ENCODE results near the gene NBAS.
A peak's percentile ranks its signal among the peaks of the same experiment; 100 is the strongest.

NBAS gene

DNA sequence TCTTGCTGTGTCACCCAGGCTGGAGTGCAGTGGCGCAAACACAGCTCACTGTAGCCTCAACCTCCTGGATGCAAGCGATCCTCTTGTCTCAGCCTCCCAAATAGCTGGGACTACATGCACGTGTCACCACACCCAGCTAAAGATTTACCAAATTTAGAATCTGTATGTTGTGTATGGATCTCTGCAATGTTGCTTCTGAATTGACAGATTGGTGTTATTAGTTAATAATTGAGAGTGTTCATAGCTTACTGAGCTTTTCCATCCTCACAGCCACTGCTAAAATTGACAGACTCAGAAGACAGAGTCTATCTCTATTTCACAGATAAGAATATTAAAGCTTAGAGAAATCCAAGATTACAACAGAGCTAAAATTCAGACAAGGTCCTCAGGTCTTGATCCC, 4.3 kb upstream of the NBAS start:
- POLR2A ChIA-PET: interaction anchor here (0.6 kb wide), 1 partner anchor 438 kb away, joined by 3 read pairs; no protein-coding TSS in a partner anchor
- DNase-seq: no peak
- Histone ChIP-seq H3K36me3 (ENCODE audit: control insufficient read depth in 4 of 4, insufficient read depth in 4 of 4, low read length in 3 of 4) (no peaks in the 10 kb centered on the region), H3K4me1 (ENCODE audit: control extremely low read depth in 1 of 4, control insufficient read depth in 4 of 4, insufficient read depth in 4 of 4, low read length in 3 of 4) (peaks cover 0 to 11% (median 7%) of the 10 kb centered on the region in 4 experiments), H3K9me3 (ENCODE audit: control extremely low read depth in 1 of 5, control insufficient read depth in 4 of 5, insufficient read depth in 2 of 5, low read depth in 1 of 5, low read length in 4 of 5) (no peaks in the 10 kb centered on the region), H3K27me3 (replicated peaks in 2 of 5; ENCODE audit: control insufficient read depth in 4 of 5, insufficient read depth in 5 of 5, low read length in 4 of 5) (peaks cover 0 to 2% (median 0%) of the 10 kb centered on the region in 5 experiments), H3K4me3 (ENCODE audit: control insufficient read depth in 1 of 7, extremely low read depth in 1 of 7, insufficient read depth in 4 of 7, low read depth in 2 of 7, low read length in 6 of 7) (no peak overlapping the region), H3K27ac (ENCODE audit: insufficient read depth in 1 of 2, low read depth in 1 of 2, low read length in 2 of 2, poor library complexity in 1 of 2, severe bottlenecking in 2 of 2) (no peak overlapping the region)
- WGBS (ENCODE audit: insufficient coverage): 100% methylated on average over 1 of the region's 3 CpGs
- CTCF ChIA-PET: interaction anchor here (0.6 to 1.3 kb wide), 3 partner anchors 12 to 94 kb away, joined by 3 to 5 read pairs (median 3); no protein-coding TSS in a partner anchor

DNA sequence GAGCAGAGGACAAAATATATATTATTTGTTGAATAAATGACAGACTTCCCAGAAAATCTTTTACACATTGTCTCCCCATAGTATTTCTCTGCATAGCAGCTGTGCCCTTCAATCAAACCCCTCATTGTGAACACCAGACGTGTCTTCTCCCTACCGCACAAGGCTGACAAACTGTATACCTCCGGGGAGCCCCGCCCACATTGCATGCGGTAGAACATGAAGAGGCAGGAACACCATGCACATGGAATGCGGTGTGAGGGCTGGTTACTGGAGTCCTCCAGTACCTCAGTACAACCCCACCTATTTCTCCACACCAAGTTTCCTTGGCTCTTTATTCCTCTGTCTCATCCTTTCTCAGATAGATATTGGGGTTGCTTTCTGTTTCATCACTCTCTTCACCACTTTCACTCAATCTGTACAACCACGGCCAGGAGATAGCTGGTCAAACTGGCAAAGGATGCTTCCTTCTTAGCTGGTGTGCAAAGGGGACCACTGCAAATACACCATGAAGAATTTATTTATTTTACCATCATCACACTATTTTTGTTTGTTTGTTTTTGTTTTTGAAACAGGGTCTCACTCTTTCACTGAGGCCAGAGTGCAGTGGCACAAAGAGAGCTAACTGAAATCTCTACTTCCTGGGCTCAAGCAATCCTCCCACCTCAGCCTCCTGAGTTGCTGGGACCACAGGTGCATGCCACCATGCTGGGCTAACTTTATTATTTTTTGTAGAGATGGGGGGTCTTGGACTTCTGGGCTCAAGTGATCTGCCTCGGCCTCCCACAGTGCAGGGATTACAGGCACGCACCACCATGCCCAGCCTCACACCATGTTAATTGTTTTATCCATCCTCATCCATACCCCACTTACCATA, 2.3 kb upstream of the NBAS start:
- no peaks in the 10 kb centered on the region for H3K36me3 ChIP-seq (ENCODE audit: control insufficient read depth in 4 of 4, insufficient read depth in 4 of 4, low read length in 3 of 4)
- CTCF ChIA-PET: interaction anchor here (1.3 to 3.1 kb wide), 3 partner anchors 13 to 26 kb away, joined by 4 to 13 read pairs (median 6); no protein-coding TSS in a partner anchor
- no peak for DNase-seq
- no peak overlapping the region for H3K4me3 ChIP-seq (ENCODE audit: control insufficient read depth in 1 of 7, extremely low read depth in 1 of 7, insufficient read depth in 4 of 7, low read depth in 2 of 7, low read length in 6 of 7)
- POLR2A ChIA-PET: no interaction called here
- H3K4me1 ChIP-seq (ENCODE audit: control extremely low read depth in 1 of 4, control insufficient read depth in 4 of 4, insufficient read depth in 4 of 4, low read length in 3 of 4): peaks cover 8 to 29% (median 17%) of the 10 kb centered on the region in 4 experiments
- no peak overlapping the region for H3K27ac ChIP-seq (ENCODE audit: insufficient read depth in 1 of 2, low read depth in 1 of 2, low read length in 2 of 2, poor library complexity in 1 of 2, severe bottlenecking in 2 of 2)
- WGBS (ENCODE audit: insufficient coverage): 100% methylated on average over 4 of the region's 9 CpGs
- peaks cover 0 to 2% (median 0%) of the 10 kb centered on the region in 5 experiments for H3K27me3 ChIP-seq (replicated peaks in 2 of 5; ENCODE audit: control insufficient read depth in 4 of 5, insufficient read depth in 5 of 5, low read length in 4 of 5)
- no peaks in the 10 kb centered on the region for H3K9me3 ChIP-seq (ENCODE audit: control extremely low read depth in 1 of 5, control insufficient read depth in 4 of 5, insufficient read depth in 2 of 5, low read depth in 1 of 5, low read length in 4 of 5)

DNA sequence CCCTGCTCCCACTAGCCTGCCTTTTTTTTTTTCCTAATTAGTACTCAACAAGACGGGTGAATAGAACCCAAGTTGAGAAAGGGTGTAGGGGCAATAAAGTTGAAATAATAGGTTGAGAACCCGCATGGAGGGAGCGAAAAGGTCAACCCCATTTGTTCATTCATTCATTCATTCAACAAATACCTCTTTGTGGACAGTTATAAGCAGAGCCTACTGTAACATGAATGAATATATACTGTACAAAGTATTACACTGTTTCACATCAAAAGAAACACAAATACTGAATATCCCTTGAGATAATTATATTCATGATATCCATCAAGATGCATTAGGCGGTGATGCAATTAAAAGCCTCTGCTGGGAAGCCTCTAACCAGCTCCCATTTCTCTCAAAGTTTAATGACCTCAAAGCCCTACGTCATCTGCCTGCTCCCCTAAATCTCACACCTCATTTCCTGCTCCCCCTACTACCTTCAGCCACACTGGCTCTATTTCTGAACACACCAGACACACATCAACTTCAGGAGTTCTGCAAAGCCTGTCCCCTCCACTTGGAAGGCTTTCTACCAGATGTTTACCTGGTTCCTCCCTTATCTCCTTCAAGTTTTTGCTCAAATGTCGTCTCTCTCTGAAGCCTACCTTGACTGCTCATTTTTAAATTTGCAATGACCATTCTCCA, 1.4 kb upstream of the NBAS start:
- POLR2A ChIA-PET: no interaction called here

GRCh38 chr2:15561574-15562344, 625 bp upstream of the NBAS start:
- no peaks in the 10 kb centered on the region for H3K9me3 ChIP-seq (ENCODE audit: control extremely low read depth in 1 of 5, control insufficient read depth in 4 of 5, insufficient read depth in 2 of 5, low read depth in 1 of 5, low read length in 4 of 5)
- 1% methylated on average over 9 of the region's 13 CpGs for WGBS (ENCODE audit: insufficient coverage)
- H3K36me3 ChIP-seq (ENCODE audit: control insufficient read depth in 4 of 4, insufficient read depth in 4 of 4, low read length in 3 of 4): no peaks in the 10 kb centered on the region
- peak; percentile 24 to 71 (median 55) for DNase-seq
- H3K27me3 ChIP-seq (replicated peaks in 2 of 5; ENCODE audit: control insufficient read depth in 4 of 5, insufficient read depth in 5 of 5, low read length in 4 of 5): no peaks in the 10 kb centered on the region
- ChIA-PET CTCF (interaction anchor here (0.9 to 3.1 kb wide), 8 partner anchors 10 to 236 kb away, joined by 3 to 13 read pairs (median 4); no protein-coding TSS in a partner anchor), POLR2A (no interaction called here)
- peak overlapping the region in 6 of 7 experiments; percentile 85 to 99 (median 94) for H3K4me3 ChIP-seq (ENCODE audit: control insufficient read depth in 1 of 7, extremely low read depth in 1 of 7, insufficient read depth in 4 of 7, low read depth in 2 of 7, low read length in 6 of 7)
- H3K4me1 ChIP-seq (ENCODE audit: control extremely low read depth in 1 of 4, control insufficient read depth in 4 of 4, insufficient read depth in 4 of 4, low read length in 3 of 4): peaks cover 9 to 32% (median 22%) of the 10 kb centered on the region in 4 experiments
- peak overlapping the region; percentile 74 to 89 for H3K27ac ChIP-seq (ENCODE audit: insufficient read depth in 1 of 2, low read depth in 1 of 2, low read length in 2 of 2, poor library complexity in 1 of 2, severe bottlenecking in 2 of 2)

More for the DNA sequence above, 1.4 kb upstream of the NBAS start:
- no peaks in the 10 kb centered on the region for H3K9me3 ChIP-seq (ENCODE audit: control extremely low read depth in 1 of 5, control insufficient read depth in 4 of 5, insufficient read depth in 2 of 5, low read depth in 1 of 5, low read length in 4 of 5)
- 100% methylated on average over 3 of the region's 6 CpGs for WGBS (ENCODE audit: insufficient coverage)
- H3K27ac ChIP-seq (ENCODE audit: insufficient read depth in 1 of 2, low read depth in 1 of 2, low read length in 2 of 2, poor library complexity in 1 of 2, severe bottlenecking in 2 of 2): peak overlapping the region in 1 of 2 experiments; percentile 89
- CTCF ChIA-PET: interaction anchor here (0.9 to 3.1 kb wide), 7 partner anchors 13 to 237 kb away, joined by 3 to 13 read pairs (median 3); no protein-coding TSS in a partner anchor
- H3K27me3 ChIP-seq (replicated peaks in 2 of 5; ENCODE audit: control insufficient read depth in 4 of 5, insufficient read depth in 5 of 5, low read length in 4 of 5): peaks cover 0 to 2% (median 0%) of the 10 kb centered on the region in 5 experiments
- DNase-seq: no peak
- no peaks in the 10 kb centered on the region for H3K36me3 ChIP-seq (ENCODE audit: control insufficient read depth in 4 of 4, insufficient read depth in 4 of 4, low read length in 3 of 4)
- peak overlapping the region in 4 of 7 experiments; percentile 30 to 99 (median 92) for H3K4me3 ChIP-seq (ENCODE audit: control insufficient read depth in 1 of 7, extremely low read depth in 1 of 7, insufficient read depth in 4 of 7, low read depth in 2 of 7, low read length in 6 of 7)
- H3K4me1 ChIP-seq (ENCODE audit: control extremely low read depth in 1 of 4, control insufficient read depth in 4 of 4, insufficient read depth in 4 of 4, low read length in 3 of 4): peaks cover 9 to 32% (median 22%) of the 10 kb centered on the region in 4 experiments

DNA sequence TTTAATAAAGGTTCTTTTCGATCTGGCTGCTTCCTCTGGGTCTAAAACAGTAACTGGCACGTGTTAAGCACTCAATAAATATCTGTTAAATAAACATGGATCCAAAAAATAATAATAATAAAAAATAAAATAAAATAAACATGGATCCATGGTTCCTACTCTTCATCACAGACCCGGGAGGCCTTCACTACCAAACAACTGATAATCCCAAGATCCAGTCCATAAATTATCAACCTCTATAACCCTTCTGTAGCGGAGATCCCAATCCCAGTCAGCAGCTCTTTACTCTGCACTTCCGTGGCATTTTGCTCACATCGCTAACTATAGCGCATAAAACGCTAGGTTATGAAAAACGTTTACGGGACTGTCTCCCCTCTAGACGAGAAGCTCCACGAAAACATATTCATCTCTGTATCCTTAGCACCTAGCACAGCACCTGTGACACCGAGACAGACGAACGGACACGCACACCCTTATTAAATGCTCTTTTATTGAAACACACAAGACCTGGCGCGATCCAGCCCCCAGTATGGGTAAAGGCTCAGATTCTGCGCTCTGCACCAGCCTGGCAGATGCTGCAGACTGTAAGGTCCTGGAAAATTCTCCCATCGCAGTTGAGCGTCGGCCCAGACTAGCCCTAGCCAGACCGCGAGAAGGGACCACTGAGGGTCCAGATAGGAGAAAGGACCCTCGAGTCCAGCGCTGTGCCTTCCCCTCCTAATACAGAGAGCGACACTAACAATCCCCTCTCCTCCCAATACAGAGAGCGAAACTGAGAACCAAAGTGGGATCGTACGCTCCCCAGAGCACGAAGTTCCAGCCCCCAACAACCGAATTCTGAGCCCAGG, 770 bp downstream of the NBAS start:
- DNase-seq: peak in 2 of 3 donors; percentile 33 to 51
- Histone ChIP-seq H3K36me3 (ENCODE audit: control insufficient read depth in 4 of 4, insufficient read depth in 4 of 4, low read length in 3 of 4) (peaks cover 0 to 4% (median 1%) of the 10 kb centered on the region in 4 experiments), H3K9me3 (ENCODE audit: control extremely low read depth in 1 of 5, control insufficient read depth in 4 of 5, insufficient read depth in 2 of 5, low read depth in 1 of 5, low read length in 4 of 5) (no peaks in the 10 kb centered on the region), H3K4me3 (ENCODE audit: control insufficient read depth in 1 of 7, extremely low read depth in 1 of 7, insufficient read depth in 4 of 7, low read depth in 2 of 7, low read length in 6 of 7) (peak overlapping the region; percentile 84 to 99 (median 92)), H3K4me1 (ENCODE audit: control extremely low read depth in 1 of 4, control insufficient read depth in 4 of 4, insufficient read depth in 4 of 4, low read length in 3 of 4) (peaks cover 9 to 32% (median 22%) of the 10 kb centered on the region in 4 experiments), H3K27me3 (replicated peaks in 2 of 5; ENCODE audit: control insufficient read depth in 4 of 5, insufficient read depth in 5 of 5, low read length in 4 of 5) (no peaks in the 10 kb centered on the region), H3K27ac (ENCODE audit: insufficient read depth in 1 of 2, low read depth in 1 of 2, low read length in 2 of 2, poor library complexity in 1 of 2, severe bottlenecking in 2 of 2) (peak overlapping the region; percentile 74 to 89)
- 0% methylated on average over 20 of the region's 32 CpGs for WGBS (ENCODE audit: insufficient coverage)
- ChIA-PET CTCF (interaction anchor here (0.6 to 1.2 kb wide), 2 partner anchors 7 to 17 kb away, joined by 3 to 4 read pairs; no protein-coding TSS in a partner anchor), POLR2A (interaction anchor here (0.6 kb wide), 1 partner anchor 17 kb away, joined by 3 read pairs; no protein-coding TSS in a partner anchor)

All from common myeloid progenitor, CD34-positive (primary cell).